HepG2 (cell line): ENCODE results near the gene KRTAP12-2. TPM values are rescaled to one million over a fixed set of nuclear protein-coding genes. Genes with fewer than 3 reads are reported as not detected.

ENCODE experiments used
- ATAC-seq: fragments of 200-7000 bp; cut with Tn5 transposase; 3 replicates; pipeline ENCODE4 v1.9.1; 2020; ENCODE audit warnings: mild to moderate bottlenecking, moderate library complexity
- BruUV-seq: library from RNA; stranded (reverse); fragments of 400-500 nt; replicated peaks from 2 replicates; lab custom pipeline; 2021; lab: Mats Ljungman, UMichigan
- CTCF ChIA-PET: fragments of 300-600 bp; formaldehyde crosslinking; extraction: SDS; loops from one replicate; lab custom pipeline; 2021; ENCODE audit warnings: low total read pairs, inconsistent platforms, low intra/inter-chr PET ratio; lab: Yijun Ruan, JAX
- POLR2A ChIA-PET: fragments of 350-600 bp; sonication (Branson Sonifier 250); formaldehyde crosslinking; loops from one replicate; lab custom pipeline; 2020; ENCODE audit warnings: antibody characterized with exemption, inconsistent platforms; lab: Yijun Ruan, JAX
- DNase-seq: peaks from one replicate; pipeline ENCODE4 v3.0.0-alpha.2; 2015; ENCODE audit warnings: low spot score
- FAIRE-seq: peaks from 3 replicates; lab custom pipeline; 2011; peaks lifted over from hg19 to GRCh38; lab: Jason Lieb, UNC
- H2AFZ ChIP-seq: one replicate; pipeline ENCODE4 v1.6.1; 2011; ENCODE audit warnings: low read length, inconsistent platforms
- H3K27ac ChIP-seq: fragments of 300-600 bp; 3 replicates; pipeline ENCODE4 v1.8.0; 2011; ENCODE audit warnings: mixed run types, mild to moderate bottlenecking, mixed read lengths, low read length, inconsistent platforms; ENCODE audit not compliant: insufficient read depth; ENCODE audit errors: extremely low read length
- H3K27me3 ChIP-seq, 2 experiments: fragments of 200-600 bp in 1 of 2; 2 replicates in 1 of 2; 3 replicates in 1 of 2; pipeline versions ENCODE4 v1.6.0 to v1.8.0; 2011; ENCODE audit warnings: low read length in 2 of 2, mild to moderate bottlenecking in 2 of 2, moderate library complexity in 2 of 2, inconsistent platforms in 1 of 2; ENCODE audit not compliant: insufficient read depth in 2 of 2, control insufficient read depth in 1 of 2
- H3K36me3 ChIP-seq, 2 experiments: fragments of 200-600 bp in 1 of 2; replicated peaks in 1 of 2; 2 replicates in 1 of 2; 3 replicates in 1 of 2; pipeline versions ENCODE4 v1.5.1 to v1.8.0; 2011; ENCODE audit warnings: low read length in 2 of 2, inconsistent platforms in 1 of 2; ENCODE audit not compliant: insufficient read depth in 2 of 2, control insufficient read depth in 1 of 2
- H3K4me1 ChIP-seq: 2 replicates; pipeline ENCODE4 v1.5.1; 2012; ENCODE audit warnings: low read length, inconsistent platforms; ENCODE audit not compliant: insufficient read depth
- H3K4me2 ChIP-seq: 2 replicates; pipeline ENCODE4 v1.6.0; 2011; ENCODE audit warnings: low read depth, low read length, inconsistent platforms
- H3K4me3 ChIP-seq, 3 experiments: fragments of 200-600 bp in 1 of 3; sonication (generic), shearing (Covaris generic) in 1 of 3; replicated peaks in 1 of 3; 2 replicates each; pipeline ENCODE4 v1.5.1; 2011 to 2016; ENCODE audit warnings: low read length in 3 of 3, inconsistent platforms in 2 of 3, low read depth in 2 of 3, mild to moderate bottlenecking in 2 of 3, control low read depth in 1 of 3, mixed read lengths in 1 of 3; ENCODE audit not compliant: insufficient read depth in 1 of 3
- H3K79me2 ChIP-seq: one replicate; pipeline ENCODE4 v1.6.1; 2011; ENCODE audit warnings: low read length, inconsistent platforms; ENCODE audit not compliant: insufficient read depth
- H3K9ac ChIP-seq: 2 replicates; pipeline ENCODE4 v1.6.0; 2011; ENCODE audit warnings: mild to moderate bottlenecking, low read depth, low read length, inconsistent platforms; ENCODE audit not compliant: insufficient read depth
- H3K9me3 ChIP-seq: 2 replicates; pipeline ENCODE4 v1.5.1; 2012; ENCODE audit warnings: mild to moderate bottlenecking, low read length
- H4K20me1 ChIP-seq: 2 replicates; pipeline ENCODE4 v1.6.0; 2011; ENCODE audit warnings: inconsistent platforms, mild to moderate bottlenecking, low read length, moderate library complexity; ENCODE audit not compliant: insufficient read depth
- CREBL2 ChIP-seq: sonication (generic); formaldehyde crosslinking; IDR thresholded peaks from 2 replicates; pipeline ENCODE4 v1.8.1; 2023; ENCODE audit warnings: missing genetic modification reagents, mild to moderate bottlenecking, borderline replicate concordance
- GTF2F1 ChIP-seq: fragments of 150-350 bp; IDR thresholded peaks from 2 replicates; pipeline ENCODE4 v1.6.1; 2014; ENCODE audit warnings: low read length
- HDAC1 ChIP-seq: sonication (generic); formaldehyde crosslinking; IDR thresholded peaks from 2 replicates; pipeline ENCODE4 v1.5.1; 2020; ENCODE audit warnings: mild to moderate bottlenecking, missing genetic modification reagents
- HMGXB3 ChIP-seq: sonication (generic); formaldehyde crosslinking; IDR thresholded peaks from 2 replicates; pipeline ENCODE4 v1.4.0; 2020; ENCODE audit warnings: missing genetic modification reagents, borderline replicate concordance
- NFYB ChIP-seq: sonication (generic); formaldehyde crosslinking; IDR thresholded peaks from 2 replicates; pipeline ENCODE4 v1.4.0; 2020; ENCODE audit warnings: missing genetic modification reagents
- NFYC ChIP-seq: IDR thresholded peaks from 2 replicates; pipeline ENCODE4 v1.6.1; 2016; ENCODE audit warnings: missing genetic modification reagents, missing compliant biosample characterization
- RFX1 ChIP-seq: fragments of 450-650 bp; IDR thresholded peaks from 2 replicates; pipeline ENCODE4 v1.6.1; 2017
- SALL1 ChIP-seq: sonication (generic); formaldehyde crosslinking; IDR thresholded peaks from 2 replicates; pipeline ENCODE4 v1.8.0; 2022; ENCODE audit warnings: mild to moderate bottlenecking, missing genetic modification reagents
- TEAD2 ChIP-seq: sonication (generic); formaldehyde crosslinking; IDR thresholded peaks from 2 replicates; pipeline ENCODE4 v1.9.0; 2021; ENCODE audit warnings: missing genetic modification reagents
- ZNF292 ChIP-seq: sonication (generic); formaldehyde crosslinking; IDR thresholded peaks from 2 replicates; pipeline ENCODE4 v1.8.1; 2022; ENCODE audit warnings: mild to moderate bottlenecking, low read depth, missing genetic modification reagents, borderline replicate concordance
- ZNF34 ChIP-seq: sonication (generic); formaldehyde crosslinking; IDR thresholded peaks from 2 replicates; pipeline ENCODE4 v1.4.0; 2020; ENCODE audit warnings: mild to moderate bottlenecking, missing genetic modification reagents, borderline replicate concordance
- ZNF431 ChIP-seq: sonication (generic); formaldehyde crosslinking; IDR thresholded peaks from 2 replicates; pipeline ENCODE4 v1.9.0; 2022; ENCODE audit warnings: missing genetic modification reagents, low read depth, mild to moderate bottlenecking, borderline replicate concordance
- ZNF543 ChIP-seq: sonication (generic); formaldehyde crosslinking; IDR thresholded peaks from 2 replicates; pipeline ENCODE4 v1.4.0; 2020; ENCODE audit warnings: mild to moderate bottlenecking, missing genetic modification reagents
- ZNF574 ChIP-seq: sonication (generic); formaldehyde crosslinking; IDR thresholded peaks from 2 replicates; pipeline ENCODE4 v1.4.0; 2020; ENCODE audit warnings: missing genetic modification reagents
- ZNF775 ChIP-seq: sonication (generic); formaldehyde crosslinking; IDR thresholded peaks from 2 replicates; pipeline ENCODE4 v1.4.0; 2020; ENCODE audit warnings: missing genetic modification reagents, mild to moderate bottlenecking, moderate library complexity, borderline replicate concordance
- WGBS: methylation state at CpG from one replicate; pipeline ENCODE4 v1.1.6; 2017; ENCODE audit warnings: low lambda C conversion rate; 5-methylcytosine and 5-hydroxymethylcytosine counted together
- in situ Hi-C: cut with HindIII; loops from 2 replicates; pipeline ENCODE4 v1.10.0; 2017; ENCODE audit warnings: low pct_unique_long_range_greater_than_20kb; ENCODE audit not compliant: extremely low pct_ligation_motif_present
- intact Hi-C: fragments of 100-400 bp; cut with micrococcal nuclease; formaldehyde crosslinking; loops from one replicate; pipeline ENCODE4 v1.10.0; 2022; ENCODE audit not compliant: unreplicated experiment
- polyA plus RNA-seq, 8 experiments: library from polyadenylated mRNA; depleted of rRNA in 3 of 8; stranded (reverse) in 7 of 8; unstranded in 1 of 8; fragments of >200 nt; fragmentation: Illumina TruSeq in 4 of 8; extraction: Trizol in 4 of 8; gene quantifications; 2 replicates each; pipeline versions ENCODE4 v1.2.1 to v1.2.3, GENCODE V29; 2011 to 2016; ENCODE audit warnings: low read depth in 4 of 8, missing spikeins in 1 of 8, mixed read lengths in 1 of 8; ENCODE audit not compliant: insufficient read depth in 1 of 8
- total RNA-seq, 5 experiments: library from RNA; depleted of rRNA; stranded (reverse); fragments of >200 nt; fragmentation: Illumina TruSeq; extraction: Trizol; gene quantifications; 2 replicates each; pipeline ENCODE4 v1.2.3, GENCODE V29; 2016; ENCODE audit warnings: low read depth in 1 of 5
- TF ChIP-seq, protein P1 (sequence below): sonication (generic); formaldehyde crosslinking; IDR thresholded peaks from 2 replicates; pipeline ENCODE4 v1.5.0; 2020; ENCODE audit warnings: mild to moderate bottlenecking, low read depth, missing genetic modification reagents, borderline replicate concordance
- TF ChIP-seq, protein P2 (sequence below): sonication (generic); formaldehyde crosslinking; IDR thresholded peaks from 2 replicates; pipeline ENCODE4 v1.8.0; 2022; ENCODE audit warnings: missing genetic modification reagents, mild to moderate bottlenecking, borderline replicate concordance

The KRTAP12-2 gene
- total and polyA plus RNA-seq, 2 of the 13 experiments (the other 11 are each of a cell fraction or from before 2014, with no cell fraction given) = not detected

GRCh38 chr21:44713846-44714245 is 47.1 kb upstream of the KRTAP12-2 start:
- in situ Hi-C loops = no loop called here
- Histone ChIP-seq H3K9ac (no peak overlapping the region), H3K79me2 (no peaks in the 10 kb centered on the region), H3K36me3 (no peaks in the 10 kb centered on the region), H3K9me3 (no peaks in the 10 kb centered on the region), H3K4me3 (no peak overlapping the region), H3K27me3 (peaks cover 14 to 48% of the 10 kb centered on the region in 2 experiments), H4K20me1 (no peaks in the 10 kb centered on the region), H3K4me1 (peaks cover 16% of the 10 kb centered on the region; the same call in 1 of the 2 replicates), H2AFZ (no peak overlapping the region), H3K27ac (no peak overlapping the region), H3K4me2 (no peak overlapping the region)
- whole genome bisulfite sequencing = 78% methylated on average over 8 of the region's 10 CpGs
- intact Hi-C loops = no loop called here
- no peak for DNase-seq
- CTCF ChIA-PET = no interaction called here
- BruUV-seq = no TSS peak
- FAIRE-seq = no peak
- POLR2A ChIA-PET = no interaction called here
- ATAC-seq = no peak
- TF ChIP-seq GTF2F1 (no peak), HDAC1 (CRISPR knock-in tag) (no peak), SALL1 (CRISPR knock-in tag) (no peak), RFX1 (no peak), ZNF574 (no peak), ZNF431 (no peak), TEAD2 (no peak), ZNF292 (no peak), NFYC (CRISPR knock-in tag) (no peak), CREBL2 (CRISPR knock-in tag) (no peak), HMGXB3 (CRISPR knock-in tag) (no peak), NFYB (CRISPR knock-in tag) (no peak), ZNF543 (CRISPR knock-in tag) (no peak), ZNF34 (CRISPR knock-in tag) (no peak), ZNF775 (CRISPR knock-in tag) (no peak)
- TF ChIP-seq, protein P1, sequence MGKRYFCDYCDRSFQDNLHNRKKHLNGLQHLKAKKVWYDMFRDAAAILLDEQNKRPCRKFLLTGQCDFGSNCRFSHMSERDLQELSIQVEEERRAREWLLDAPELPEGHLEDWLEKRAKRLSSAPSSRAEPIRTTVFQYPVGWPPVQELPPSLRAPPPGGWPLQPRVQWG (CRISPR knock-in tag) = no peak
- TF ChIP-seq, protein P2, sequence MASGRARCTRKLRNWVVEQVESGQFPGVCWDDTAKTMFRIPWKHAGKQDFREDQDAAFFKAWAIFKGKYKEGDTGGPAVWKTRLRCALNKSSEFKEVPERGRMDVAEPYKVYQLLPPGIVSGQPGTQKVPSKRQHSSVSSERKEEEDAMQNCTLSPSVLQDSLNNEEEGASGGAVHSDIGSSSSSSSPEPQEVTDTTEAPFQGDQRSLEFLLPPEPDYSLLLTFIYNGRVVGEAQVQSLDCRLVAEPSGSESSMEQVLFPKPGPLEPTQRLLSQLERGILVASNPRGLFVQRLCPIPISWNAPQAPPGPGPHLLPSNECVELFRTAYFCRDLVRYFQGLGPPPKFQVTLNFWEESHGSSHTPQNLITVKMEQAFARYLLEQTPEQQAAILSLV = no peak
